WI38 (cell line): ENCODE measurements around the gene PHF8.
A peak's percentile ranks its signal among the peaks of the same experiment; 100 is the strongest.

ENCODE experiments used
- H3K4me3 ChIP-seq: 2 replicates; pipeline ENCODE4 v1.5.1; 2011; ENCODE audit warnings: low read depth, mild to moderate bottlenecking, control low read depth, low read length
- CTCF ChIP-seq: IDR thresholded peaks from 2 replicates; pipeline ENCODE4 v1.5.1; 2012; ENCODE audit warnings: low read depth, mild to moderate bottlenecking, control low read depth, low read length

PHF8 gene

GRCh38 chrX:54048412-54048811, 4.1 kb upstream of the PHF8 start:
- no peak for TF ChIP-seq CTCF
- H3K4me3 ChIP-seq = no peak overlapping the region

GRCh38 chrX:54045563-54046228, 1.4 kb upstream of the PHF8 start:
- H3K4me3 ChIP-seq = no peak overlapping the region
- TF ChIP-seq CTCF = no peak

- TF ChIP-seq CTCF = no peak
- peak overlapping the region; percentile 71 for H3K4me3 ChIP-seq
These were observed 635 bp upstream of the PHF8 start for GRCh38 chrX:54044877-54045338.

GRCh38 chrX:54043541-54044125, 640 bp downstream of the PHF8 start:
- peak overlapping the region; percentile 71 for H3K4me3 ChIP-seq
- TF ChIP-seq CTCF = no peak

- peak overlapping the region; percentile 71 for H3K4me3 ChIP-seq
- no peak for TF ChIP-seq CTCF
These were observed 1.2 kb downstream of the PHF8 start for GRCh38 chrX:54043056-54043455.

- TF ChIP-seq CTCF = no peak
- H3K4me3 ChIP-seq = peak overlapping the region; percentile 71
These were observed 1.7 kb downstream of the PHF8 start for GRCh38 chrX:54042609-54043021.

GRCh38 chrX:54030329-54030728, 13.9 kb downstream of the PHF8 start:
- TF ChIP-seq CTCF = no peak
- H3K4me3 ChIP-seq = no peak overlapping the region
